HepG2 (cell line): Measurements from ENCODE around the gene AMZ1. TPM values are rescaled to one million over a fixed set of nuclear protein-coding genes. Genes with fewer than 3 reads are reported as not detected.

Experiments
- ATAC-seq: fragments of 200-7000 bp; cut with Tn5 transposase; 3 replicates; pipeline ENCODE4 v1.9.1; 2020; ENCODE audit warnings: mild to moderate bottlenecking, moderate library complexity
- BruUV-seq: library from RNA; stranded (reverse); fragments of 400-500 nt; replicated peaks from 2 replicates; lab custom pipeline; 2021; lab: Mats Ljungman, UMichigan
- CTCF ChIA-PET: fragments of 300-600 bp; formaldehyde crosslinking; extraction: SDS; loops from one replicate; lab custom pipeline; 2021; ENCODE audit warnings: low total read pairs, inconsistent platforms, low intra/inter-chr PET ratio; lab: Yijun Ruan, JAX
- POLR2A ChIA-PET: fragments of 350-600 bp; sonication (Branson Sonifier 250); formaldehyde crosslinking; loops from one replicate; lab custom pipeline; 2020; ENCODE audit warnings: antibody characterized with exemption, inconsistent platforms; lab: Yijun Ruan, JAX
- DNase-seq: peaks from one replicate; pipeline ENCODE4 v3.0.0-alpha.2; 2015; ENCODE audit warnings: low spot score
- FAIRE-seq: peaks from 3 replicates; lab custom pipeline; 2011; peaks lifted over from hg19 to GRCh38; lab: Jason Lieb, UNC
- H2AFZ ChIP-seq: one replicate; pipeline ENCODE4 v1.6.1; 2011; ENCODE audit warnings: low read length, inconsistent platforms
- H3K27ac ChIP-seq: fragments of 300-600 bp; 3 replicates; pipeline ENCODE4 v1.8.0; 2011; ENCODE audit warnings: mixed run types, mild to moderate bottlenecking, mixed read lengths, low read length, inconsistent platforms; ENCODE audit not compliant: insufficient read depth; ENCODE audit errors: extremely low read length
- H3K27me3 ChIP-seq, 2 experiments: fragments of 200-600 bp in 1 of 2; 2 replicates in 1 of 2; 3 replicates in 1 of 2; pipeline versions ENCODE4 v1.6.0 to v1.8.0; 2011; ENCODE audit warnings: low read length in 2 of 2, mild to moderate bottlenecking in 2 of 2, moderate library complexity in 2 of 2, inconsistent platforms in 1 of 2; ENCODE audit not compliant: insufficient read depth in 2 of 2, control insufficient read depth in 1 of 2
- H3K36me3 ChIP-seq, 2 experiments: fragments of 200-600 bp in 1 of 2; replicated peaks in 1 of 2; 2 replicates in 1 of 2; 3 replicates in 1 of 2; pipeline versions ENCODE4 v1.5.1 to v1.8.0; 2011; ENCODE audit warnings: low read length in 2 of 2, inconsistent platforms in 1 of 2; ENCODE audit not compliant: insufficient read depth in 2 of 2, control insufficient read depth in 1 of 2
- H3K4me1 ChIP-seq: 2 replicates; pipeline ENCODE4 v1.5.1; 2012; ENCODE audit warnings: low read length, inconsistent platforms; ENCODE audit not compliant: insufficient read depth
- H3K4me2 ChIP-seq: 2 replicates; pipeline ENCODE4 v1.6.0; 2011; ENCODE audit warnings: low read depth, low read length, inconsistent platforms
- H3K4me3 ChIP-seq, 3 experiments: fragments of 200-600 bp in 1 of 3; sonication (generic), shearing (Covaris generic) in 1 of 3; replicated peaks in 1 of 3; 2 replicates each; pipeline ENCODE4 v1.5.1; 2011 to 2016; ENCODE audit warnings: low read length in 3 of 3, inconsistent platforms in 2 of 3, low read depth in 2 of 3, mild to moderate bottlenecking in 2 of 3, control low read depth in 1 of 3, mixed read lengths in 1 of 3; ENCODE audit not compliant: insufficient read depth in 1 of 3
- H3K79me2 ChIP-seq: one replicate; pipeline ENCODE4 v1.6.1; 2011; ENCODE audit warnings: low read length, inconsistent platforms; ENCODE audit not compliant: insufficient read depth
- H3K9ac ChIP-seq: 2 replicates; pipeline ENCODE4 v1.6.0; 2011; ENCODE audit warnings: mild to moderate bottlenecking, low read depth, low read length, inconsistent platforms; ENCODE audit not compliant: insufficient read depth
- H3K9me3 ChIP-seq: 2 replicates; pipeline ENCODE4 v1.5.1; 2012; ENCODE audit warnings: mild to moderate bottlenecking, low read length
- H4K20me1 ChIP-seq: 2 replicates; pipeline ENCODE4 v1.6.0; 2011; ENCODE audit warnings: inconsistent platforms, mild to moderate bottlenecking, low read length, moderate library complexity; ENCODE audit not compliant: insufficient read depth
- AGO2 ChIP-seq: fragments of 200-400 bp; formaldehyde crosslinking; optimal IDR thresholded peaks from 2 replicates; pipeline ENCODE3; 2017; ENCODE audit warnings: mild to moderate bottlenecking, low read depth, low read length, moderate library complexity
- CEBPG ChIP-seq: IDR thresholded peaks from 2 replicates; pipeline ENCODE4 v1.6.1; 2016
- CREM ChIP-seq, 2 experiments: sonication (generic) in 1 of 2; formaldehyde crosslinking in 1 of 2; IDR thresholded peaks; 2 replicates each; pipeline versions ENCODE4 v1.4.0 to v1.6.1; 2016 to 2020; ENCODE audit warnings: antibody characterized with exemption in 1 of 2, mild to moderate bottlenecking in 1 of 2, missing genetic modification reagents in 1 of 2
- CSRNP2 ChIP-seq: sonication (generic); formaldehyde crosslinking; conservative IDR thresholded peaks from 2 replicates; pipeline ENCODE4 v1.8.0; 2022; ENCODE audit warnings: low read depth, missing genetic modification reagents
- DR1 ChIP-seq: sonication (generic); formaldehyde crosslinking; IDR thresholded peaks from 2 replicates; pipeline ENCODE4 v1.8.0; 2021; ENCODE audit warnings: mild to moderate bottlenecking, missing genetic modification reagents, inconsistent platforms
- FLYWCH1 ChIP-seq: sonication (generic); formaldehyde crosslinking; IDR thresholded peaks from 2 replicates; pipeline ENCODE4 v1.8.1; 2023; ENCODE audit warnings: mild to moderate bottlenecking, missing genetic modification reagents
- FOXM1 ChIP-seq: sonication (generic); formaldehyde crosslinking; IDR thresholded peaks from 2 replicates; pipeline ENCODE4 v1.5.0; 2020; ENCODE audit warnings: missing genetic modification reagents
- HMG20B ChIP-seq: conservative IDR thresholded peaks from 2 replicates; pipeline ENCODE4 v1.6.1; 2016; ENCODE audit warnings: missing genetic modification reagents, missing compliant biosample characterization
- MATR3 ChIP-seq: sonication (generic); formaldehyde crosslinking; IDR thresholded peaks from 2 replicates; pipeline ENCODE4 v1.4.0; 2020; ENCODE audit warnings: missing genetic modification reagents
- MTA1 ChIP-seq: sonication (generic); formaldehyde crosslinking; IDR thresholded peaks from 2 replicates; pipeline ENCODE4 v1.4.0; 2020; ENCODE audit warnings: missing genetic modification reagents, mild to moderate bottlenecking, borderline replicate concordance
- PPARG ChIP-seq: conservative IDR thresholded peaks from 2 replicates; pipeline ENCODE4 v1.6.1; 2016; ENCODE audit warnings: missing biosample characterization, missing genetic modification reagents
- RARA ChIP-seq: IDR thresholded peaks from 2 replicates; pipeline ENCODE4 v1.6.1; 2016; ENCODE audit warnings: missing genetic modification reagents, missing compliant biosample characterization
- RFX3 ChIP-seq: IDR thresholded peaks from 2 replicates; pipeline ENCODE4 v1.6.1; 2016; ENCODE audit warnings: missing biosample characterization, missing genetic modification reagents
- TCF7 ChIP-seq: sonication (generic); IDR thresholded peaks from 2 replicates; pipeline ENCODE4 v1.6.1; 2016; ENCODE audit warnings: antibody characterized with exemption, low read depth
- XBP1 ChIP-seq: sonication (generic); formaldehyde crosslinking; IDR thresholded peaks from 2 replicates; pipeline ENCODE4 v1.5.0; 2020; ENCODE audit warnings: missing genetic modification reagents
- ZBTB33 ChIP-seq: sonication (generic); formaldehyde crosslinking; IDR thresholded peaks from 2 replicates; pipeline ENCODE4 v1.4.0; 2020; ENCODE audit warnings: missing genetic modification reagents
- ZBTB7B ChIP-seq: sonication (generic); formaldehyde crosslinking; IDR thresholded peaks from 2 replicates; pipeline ENCODE4 v1.4.0; 2020; ENCODE audit warnings: missing genetic modification reagents
- ZNF660 ChIP-seq: sonication (generic); formaldehyde crosslinking; IDR thresholded peaks from 2 replicates; pipeline ENCODE4 v1.5.1; 2020; ENCODE audit warnings: mild to moderate bottlenecking, low read depth, missing genetic modification reagents, borderline replicate concordance
- WGBS: methylation state at CpG from one replicate; pipeline ENCODE4 v1.1.6; 2017; ENCODE audit warnings: low lambda C conversion rate; 5-methylcytosine and 5-hydroxymethylcytosine counted together
- in situ Hi-C: cut with HindIII; loops from 2 replicates; pipeline ENCODE4 v1.10.0; 2017; ENCODE audit warnings: low pct_unique_long_range_greater_than_20kb; ENCODE audit not compliant: extremely low pct_ligation_motif_present
- intact Hi-C: fragments of 100-400 bp; cut with micrococcal nuclease; formaldehyde crosslinking; loops from one replicate; pipeline ENCODE4 v1.10.0; 2022; ENCODE audit not compliant: unreplicated experiment
- polyA plus RNA-seq, 8 experiments: library from polyadenylated mRNA; depleted of rRNA in 3 of 8; stranded (reverse) in 7 of 8; unstranded in 1 of 8; fragments of >200 nt; fragmentation: Illumina TruSeq in 4 of 8; extraction: Trizol in 4 of 8; gene quantifications; 2 replicates each; pipeline versions ENCODE4 v1.2.1 to v1.2.3, GENCODE V29; 2011 to 2016; ENCODE audit warnings: low read depth in 4 of 8, missing spikeins in 1 of 8, mixed read lengths in 1 of 8; ENCODE audit not compliant: insufficient read depth in 1 of 8
- total RNA-seq, 5 experiments: library from RNA; depleted of rRNA; stranded (reverse); fragments of >200 nt; fragmentation: Illumina TruSeq; extraction: Trizol; gene quantifications; 2 replicates each; pipeline ENCODE4 v1.2.3, GENCODE V29; 2016; ENCODE audit warnings: low read depth in 1 of 5
- TF ChIP-seq, protein P1 (sequence below): sonication (generic); formaldehyde crosslinking; IDR thresholded peaks from 2 replicates; pipeline ENCODE4 v1.5.0; 2020; ENCODE audit warnings: missing genetic modification reagents
- TF ChIP-seq, protein P2 (sequence below): sonication (generic); formaldehyde crosslinking; IDR thresholded peaks from 2 replicates; pipeline ENCODE4 v1.4.0; 2020; ENCODE audit warnings: missing genetic modification reagents

The AMZ1 gene
- total and polyA plus RNA-seq, 2 of the 13 experiments (the other 11 are each of a cell fraction or from before 2014, with no cell fraction given), result 0.03 TPM; not detected in 1

- Histone ChIP-seq H3K4me3 (no peak overlapping the region), H3K27ac (peak overlapping the region; percentile 54)
- WGBS, result 90% methylated on average over 18 of the region's 33 CpGs
- no peak for TF ChIP-seq PPARG (CRISPR knock-in tag)
- TF ChIP-seq RARA, result no peak
- TF ChIP-seq CSRNP2 (CRISPR knock-in tag), result no peak
- no peak for TF ChIP-seq RFX3 (CRISPR knock-in tag)
- TF ChIP-seq FOXM1, result no peak
- TF ChIP-seq AGO2, result peak; percentile 56
- no peak for TF ChIP-seq ZBTB7B
- TF ChIP-seq ZBTB33 (CRISPR knock-in tag), result peak; percentile 73
- no peak for TF ChIP-seq MATR3 (CRISPR knock-in tag)
- TF ChIP-seq TCF7, result no peak
- TF ChIP-seq CREM (IDR thresholded peaks at IDR 0.05), result no peak
- no peak for TF ChIP-seq CREM (CRISPR knock-in tag; IDR thresholded peaks at IDR 0.05)
- TF ChIP-seq ZNF660, result no peak
- no peak for TF ChIP-seq DR1 (CRISPR knock-in tag)
- no peak for TF ChIP-seq FLYWCH1
- TF ChIP-seq HMG20B (CRISPR knock-in tag), result no peak
- no peak for TF ChIP-seq MTA1 (CRISPR knock-in tag)
- no peak for TF ChIP-seq CEBPG
- no peak for TF ChIP-seq XBP1
- TF ChIP-seq, protein P1, sequence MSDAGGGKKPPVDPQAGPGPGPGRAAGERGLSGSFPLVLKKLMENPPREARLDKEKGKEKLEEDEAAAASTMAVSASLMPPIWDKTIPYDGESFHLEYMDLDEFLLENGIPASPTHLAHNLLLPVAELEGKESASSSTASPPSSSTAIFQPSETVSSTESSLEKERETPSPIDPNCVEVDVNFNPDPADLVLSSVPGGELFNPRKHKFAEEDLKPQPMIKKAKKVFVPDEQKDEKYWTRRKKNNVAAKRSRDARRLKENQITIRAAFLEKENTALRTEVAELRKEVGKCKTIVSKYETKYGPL, result no peak
- TF ChIP-seq, protein P2, sequence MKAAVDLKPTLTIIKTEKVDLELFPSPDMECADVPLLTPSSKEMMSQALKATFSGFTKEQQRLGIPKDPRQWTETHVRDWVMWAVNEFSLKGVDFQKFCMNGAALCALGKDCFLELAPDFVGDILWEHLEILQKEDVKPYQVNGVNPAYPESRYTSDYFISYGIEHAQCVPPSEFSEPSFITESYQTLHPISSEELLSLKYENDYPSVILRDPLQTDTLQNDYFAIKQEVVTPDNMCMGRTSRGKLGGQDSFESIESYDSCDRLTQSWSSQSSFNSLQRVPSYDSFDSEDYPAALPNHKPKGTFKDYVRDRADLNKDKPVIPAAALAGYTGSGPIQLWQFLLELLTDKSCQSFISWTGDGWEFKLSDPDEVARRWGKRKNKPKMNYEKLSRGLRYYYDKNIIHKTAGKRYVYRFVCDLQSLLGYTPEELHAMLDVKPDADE (CRISPR knock-in tag), result no peak
Observed at GRCh38 chr7:2662273-2663120, 25.5 kb upstream of the AMZ1 start.

More at GRCh38 chr7:2662273-2663120, 25.5 kb upstream of the AMZ1 start:
- Histone ChIP-seq H3K4me2 (no peak overlapping the region), H3K9me3 (no peaks in the 10 kb centered on the region), H3K9ac (no peak overlapping the region), H2AFZ (no peak overlapping the region), H4K20me1 (peaks cover 7% of the 10 kb centered on the region; the same call in 1 of the 2 replicates), H3K79me2 (no peaks in the 10 kb centered on the region), H3K36me3 (peaks cover 11 to 15% of the 10 kb centered on the region in 2 experiments; a peak in 4 of 5 replicates), H3K4me1 (peaks cover 38% of the 10 kb centered on the region), H3K27me3 (peaks cover 3 to 8% of the 10 kb centered on the region in 2 experiments; a peak in 3 of 5 replicates)
- no peak for DNase-seq
- no TSS peak for BruUV-seq
- in situ Hi-C loops (no loop called here), intact Hi-C loops (no loop called here)
- CTCF ChIA-PET, result interaction anchor here (1.1 to 1.7 kb wide), 2 partner anchors 11 to 94 kb away, joined by 3 read pairs; no protein-coding TSS in a partner anchor
- FAIRE-seq, result no peak
- ATAC-seq, result no peak; the same call in 2 of the 3 replicates
- POLR2A ChIA-PET, result interaction anchor here (0.9 to 1.1 kb wide), 3 partner anchors 31 to 53 kb away, joined by 3 to 4 read pairs (median 3); partner anchors contain the start of gene TTYH3
